Adrenal gland (tissue), 5 donors: ENCODE measurements around the gene OBSL1.

Experiments used
- CTCF ChIP-seq, 6 experiments: fragments of 450-650 bp in 4 of 6; fragments of 200-600 bp in 2 of 6; sonication (generic) in 1 of 6; IDR thresholded peaks; 1 replicate in 5 of 6; 2 replicates in 1 of 6; pipeline versions ENCODE4 v1.5.1 to v1.8.0; 2016 to 2021; ENCODE audit warnings: antibody characterized with exemption in 6 of 6, mild to moderate bottlenecking in 2 of 6, moderate library complexity in 1 of 6
- POLR2A ChIP-seq, 2 donors: fragments of 450-650 bp; IDR thresholded peaks; one replicate each; pipeline ENCODE4 v1.6.1; 2017; ENCODE audit warnings: antibody characterized with exemption in 2 of 2, mild to moderate bottlenecking in 2 of 2, moderate library complexity in 1 of 2
- donor health status: DM: no; HTN: no; CAD: no.

DNA sequence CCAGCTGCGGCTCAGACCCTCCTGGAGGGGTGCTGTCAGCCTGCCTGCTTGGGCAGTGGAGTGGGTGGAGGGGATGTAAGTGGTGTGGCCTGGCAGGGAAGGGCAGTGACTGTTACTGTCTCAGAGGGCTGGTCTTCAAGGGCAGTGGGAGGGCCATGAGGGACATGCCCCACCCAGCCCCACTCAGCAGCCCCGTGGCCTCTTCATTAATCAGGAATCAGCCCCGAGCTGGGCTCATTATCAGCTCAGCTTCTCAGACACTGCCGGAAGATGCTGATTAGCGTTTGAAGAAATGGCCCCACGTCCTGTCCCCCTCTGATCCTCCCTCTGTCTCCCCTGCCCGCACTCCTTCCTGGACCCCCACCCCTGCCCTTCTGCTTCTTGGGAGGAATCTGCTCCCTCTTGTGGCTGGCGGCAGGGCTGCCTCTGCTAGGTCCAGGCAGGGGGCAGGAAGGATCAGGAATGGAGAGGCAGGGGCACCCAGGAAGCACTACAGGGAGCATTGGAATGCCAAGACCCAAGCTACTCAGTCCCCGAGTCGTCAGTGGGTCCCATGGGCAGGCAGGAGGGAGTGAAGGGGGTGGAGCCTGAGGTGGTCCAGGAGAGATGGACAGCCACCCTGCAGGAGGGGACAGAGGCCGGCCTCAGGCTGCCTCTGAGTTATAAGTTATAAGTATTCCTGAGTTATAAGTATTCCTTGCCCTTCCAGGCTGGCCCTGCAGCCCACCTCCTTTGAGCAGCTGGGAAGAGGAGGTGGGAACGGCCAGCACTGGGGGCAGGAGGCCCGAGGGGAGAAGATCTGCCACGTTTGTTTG lies 50.1 kb downstream of the OBSL1 start:
- TF ChIP-seq CTCF (IDR thresholded peaks at IDR 0.05), result peak; percentile 43 to 65 (median 58)
- TF ChIP-seq POLR2A (IDR thresholded peaks at IDR 0.05), result no peak
